ENCODE data around the gene ST8SIA2. TPM values are rescaled to one million over a fixed set of nuclear protein-coding genes. Genes with fewer than 3 reads are reported as not detected.

ST8SIA2 gene
- total RNA-seq, 1 donor from 2014 or later: 11.6 TPM

DNA sequence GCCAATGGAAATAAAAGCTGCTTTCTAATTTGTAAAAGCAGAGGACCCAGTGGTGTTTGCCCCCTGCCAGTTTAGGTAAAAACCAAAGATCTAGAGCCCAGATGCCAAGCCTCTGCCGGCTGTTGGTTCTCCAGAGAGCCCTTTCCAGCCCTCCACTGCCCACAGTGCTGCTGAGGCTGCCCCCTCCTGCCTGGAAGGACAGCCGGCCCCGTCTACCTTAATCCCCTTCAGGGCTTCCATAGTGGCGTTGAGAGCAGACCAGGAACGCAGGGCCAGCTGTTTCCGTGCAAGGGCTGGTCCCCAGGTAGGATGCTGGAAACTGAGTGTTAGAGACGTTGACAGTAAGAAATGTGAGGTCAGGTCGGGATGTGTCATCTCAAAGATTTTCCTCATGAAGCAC lies 6.9 kb downstream of the ST8SIA2 start:
- Mint-ChIP-seq H3K4me1 (peaks cover under 1% of the 10 kb centered on the region), H3K36me3 (peaks cover 3% of the 10 kb centered on the region), H3K27me3 (ENCODE audit: low read depth) (peaks cover 60% of the 10 kb centered on the region), H3K4me3 (no peak overlapping the region), H3K27ac (no peak overlapping the region), H3K9me3 (no peaks in the 10 kb centered on the region)
- TF ChIP-seq, protein P1, sequence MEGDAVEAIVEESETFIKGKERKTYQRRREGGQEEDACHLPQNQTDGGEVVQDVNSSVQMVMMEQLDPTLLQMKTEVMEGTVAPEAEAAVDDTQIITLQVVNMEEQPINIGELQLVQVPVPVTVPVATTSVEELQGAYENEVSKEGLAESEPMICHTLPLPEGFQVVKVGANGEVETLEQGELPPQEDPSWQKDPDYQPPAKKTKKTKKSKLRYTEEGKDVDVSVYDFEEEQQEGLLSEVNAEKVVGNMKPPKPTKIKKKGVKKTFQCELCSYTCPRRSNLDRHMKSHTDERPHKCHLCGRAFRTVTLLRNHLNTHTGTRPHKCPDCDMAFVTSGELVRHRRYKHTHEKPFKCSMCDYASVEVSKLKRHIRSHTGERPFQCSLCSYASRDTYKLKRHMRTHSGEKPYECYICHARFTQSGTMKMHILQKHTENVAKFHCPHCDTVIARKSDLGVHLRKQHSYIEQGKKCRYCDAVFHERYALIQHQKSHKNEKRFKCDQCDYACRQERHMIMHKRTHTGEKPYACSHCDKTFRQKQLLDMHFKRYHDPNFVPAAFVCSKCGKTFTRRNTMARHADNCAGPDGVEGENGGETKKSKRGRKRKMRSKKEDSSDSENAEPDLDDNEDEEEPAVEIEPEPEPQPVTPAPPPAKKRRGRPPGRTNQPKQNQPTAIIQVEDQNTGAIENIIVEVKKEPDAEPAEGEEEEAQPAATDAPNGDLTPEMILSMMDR (IDR thresholded peaks at IDR 0.05; ENCODE audit: unreplicated experiment): no peak
- no peak for DNase-seq (ENCODE audit: low spot score in 2 of 2, unreplicated experiment in 2 of 2)

DNA sequence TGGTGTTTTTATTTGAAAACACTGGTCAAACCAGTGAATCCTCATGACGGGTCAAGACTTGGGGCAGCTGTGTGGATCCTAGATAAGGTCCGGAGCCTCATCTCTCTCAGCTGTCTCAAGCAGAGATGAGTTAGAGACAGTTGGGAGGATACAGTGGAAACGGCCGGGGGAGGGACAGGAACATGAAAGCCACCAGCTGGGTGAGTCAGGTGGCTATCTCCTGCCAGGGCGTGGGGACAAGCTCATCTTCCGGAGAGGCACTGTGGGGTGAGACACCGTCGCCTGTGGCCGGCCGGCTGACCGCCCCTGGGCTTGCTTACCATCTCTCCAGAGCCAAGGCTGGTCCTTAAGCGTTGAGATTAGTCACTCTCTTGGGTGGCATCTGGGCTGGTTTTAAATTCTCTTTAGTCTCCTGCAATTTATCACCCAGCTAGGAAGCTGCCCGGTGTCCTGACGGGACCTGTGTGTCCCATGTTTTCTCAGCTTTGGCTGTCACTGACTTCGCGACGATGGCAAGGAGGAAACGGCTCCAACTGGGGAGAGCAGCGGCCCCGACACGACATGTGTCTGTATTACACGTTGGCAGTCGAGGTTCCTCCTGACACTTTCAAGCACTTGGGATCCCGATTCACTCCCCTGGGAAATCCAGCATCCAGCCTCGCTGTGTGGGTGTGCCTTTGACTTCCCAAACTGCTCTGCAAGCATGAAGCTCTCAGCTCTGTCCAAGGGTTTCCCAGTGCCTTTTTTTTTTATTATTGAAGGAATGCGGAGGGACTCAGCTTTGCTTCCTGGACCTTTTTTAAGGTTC lies 7.5 kb downstream of the ST8SIA2 start:
- Mint-ChIP-seq H3K4me1 (no peaks in the 10 kb centered on the region), H3K36me3 (peaks cover under 1% of the 10 kb centered on the region), H3K4me3 (no peak overlapping the region), H3K27me3 (ENCODE audit: low read depth) (peaks cover 54% of the 10 kb centered on the region), H3K9me3 (no peaks in the 10 kb centered on the region), H3K27ac (no peak overlapping the region)
- TF ChIP-seq, protein P1 (IDR thresholded peaks at IDR 0.05; ENCODE audit: unreplicated experiment): no peak
- no peak for DNase-seq (ENCODE audit: low spot score in 2 of 2, unreplicated experiment in 2 of 2)

DNA sequence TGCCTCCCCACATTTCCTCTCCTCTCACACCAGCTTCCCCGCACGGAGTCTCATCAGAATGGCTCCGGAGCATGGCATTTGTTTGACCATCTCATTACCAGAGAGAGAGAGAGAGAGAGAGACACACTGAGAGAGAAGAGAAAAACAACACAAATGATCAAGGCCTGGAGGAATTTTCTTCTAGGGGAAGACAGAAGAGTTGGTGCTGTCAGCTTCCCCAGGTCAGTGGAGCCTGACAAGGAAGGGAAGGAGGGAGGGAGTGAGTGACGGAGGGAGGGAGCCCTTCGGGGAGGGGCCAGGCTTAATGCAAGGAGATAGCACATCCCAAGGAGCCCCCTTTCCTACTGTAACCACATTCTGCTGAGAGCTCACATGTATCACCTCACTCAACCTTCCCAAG lies 9.1 kb downstream of the ST8SIA2 start:
- Mint-ChIP-seq H3K4me1 (peaks cover 6% of the 10 kb centered on the region), H3K4me3 (no peak overlapping the region), H3K27ac (no peak overlapping the region), H3K9me3 (no peaks in the 10 kb centered on the region), H3K36me3 (no peaks in the 10 kb centered on the region), H3K27me3 (ENCODE audit: low read depth) (peaks cover 39% of the 10 kb centered on the region)
- no peak for DNase-seq (ENCODE audit: low spot score in 2 of 2, unreplicated experiment in 2 of 2)
- TF ChIP-seq, protein P1 (IDR thresholded peaks at IDR 0.05; ENCODE audit: unreplicated experiment): no peak

DNA sequence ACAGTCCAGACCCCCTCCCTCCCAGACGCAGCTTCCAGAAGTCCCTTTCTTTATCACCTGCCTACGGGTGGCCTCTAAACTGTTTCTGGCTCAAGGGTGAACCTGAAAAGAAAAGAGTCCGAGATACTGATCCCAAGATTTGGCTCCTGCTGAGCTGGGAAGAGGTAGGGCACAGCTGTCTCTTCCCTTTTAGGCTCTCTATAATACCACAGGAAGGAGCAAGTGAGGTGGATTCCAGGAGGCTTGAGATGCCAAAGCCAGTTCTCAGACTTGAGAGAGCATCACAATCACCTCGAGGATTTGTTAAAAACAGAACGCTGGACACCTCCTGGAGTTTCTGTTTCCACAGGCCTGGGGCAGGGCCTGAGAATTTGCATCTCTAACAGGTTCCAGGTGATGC lies 12.3 kb downstream of the ST8SIA2 start:
- Mint-ChIP-seq H3K4me1 (peaks cover 21% of the 10 kb centered on the region), H3K27me3 (ENCODE audit: low read depth) (peaks cover 12% of the 10 kb centered on the region), H3K27ac (no peak overlapping the region), H3K36me3 (no peaks in the 10 kb centered on the region), H3K4me3 (no peak overlapping the region), H3K9me3 (no peaks in the 10 kb centered on the region)
- TF ChIP-seq, protein P1 (IDR thresholded peaks at IDR 0.05; ENCODE audit: unreplicated experiment): no peak
- no peak for DNase-seq (ENCODE audit: low spot score in 2 of 2, unreplicated experiment in 2 of 2)

DNA sequence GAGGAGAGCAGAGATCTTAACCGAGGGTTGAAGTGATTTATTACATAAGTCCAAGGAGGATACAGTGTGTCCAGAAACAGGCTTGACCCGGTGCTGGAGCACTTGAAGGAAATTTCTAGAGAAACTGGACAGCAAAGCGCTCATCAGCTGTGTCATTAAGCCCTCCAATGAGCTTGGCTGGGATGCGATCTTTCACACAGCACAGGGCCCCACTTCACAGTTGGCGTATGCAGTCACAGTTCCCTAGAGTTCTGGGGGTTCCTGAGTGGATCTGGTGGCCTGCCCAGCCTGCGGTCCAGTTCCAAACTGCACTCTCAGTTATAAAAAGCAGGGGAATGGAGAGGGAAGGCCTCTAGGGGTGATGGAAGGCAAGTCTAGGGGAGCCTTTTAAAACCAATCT lies 13.6 kb downstream of the ST8SIA2 start:
- peaks cover 21% of the 10 kb centered on the region for H3K4me1 Mint-ChIP-seq
- no peak overlapping the region for H3K27ac Mint-ChIP-seq
- H3K27me3 Mint-ChIP-seq (ENCODE audit: low read depth): peaks cover 12% of the 10 kb centered on the region
- no peak overlapping the region for H3K4me3 Mint-ChIP-seq
- TF ChIP-seq, protein P1 (IDR thresholded peaks at IDR 0.05; ENCODE audit: unreplicated experiment): no peak
- H3K9me3 Mint-ChIP-seq: no peaks in the 10 kb centered on the region
- H3K36me3 Mint-ChIP-seq: no peaks in the 10 kb centered on the region
- DNase-seq (ENCODE audit: low spot score in 2 of 2, unreplicated experiment in 2 of 2): no peak
